ENCODE measurements around the gene CD274.

DNA sequence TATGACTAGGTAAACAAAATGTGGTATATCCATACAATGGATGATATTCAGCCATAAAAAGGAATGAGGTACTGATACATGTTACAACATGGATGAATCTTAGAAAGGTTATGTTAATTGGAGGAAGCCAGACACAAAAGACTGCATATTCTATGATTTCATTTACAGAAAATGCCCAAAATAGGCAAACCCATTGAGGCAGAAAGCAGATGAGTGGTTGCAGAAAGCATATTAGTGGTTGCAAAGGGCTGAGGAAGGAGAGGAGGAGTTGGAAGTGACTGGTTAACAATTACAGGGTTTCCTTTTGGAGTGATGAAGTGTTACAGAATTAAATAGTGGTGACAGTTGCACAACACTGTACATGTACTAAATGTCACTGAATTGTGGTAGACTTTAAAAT, 30.4 kb upstream of the CD274 start:
- TF ChIP-seq, protein P1, sequence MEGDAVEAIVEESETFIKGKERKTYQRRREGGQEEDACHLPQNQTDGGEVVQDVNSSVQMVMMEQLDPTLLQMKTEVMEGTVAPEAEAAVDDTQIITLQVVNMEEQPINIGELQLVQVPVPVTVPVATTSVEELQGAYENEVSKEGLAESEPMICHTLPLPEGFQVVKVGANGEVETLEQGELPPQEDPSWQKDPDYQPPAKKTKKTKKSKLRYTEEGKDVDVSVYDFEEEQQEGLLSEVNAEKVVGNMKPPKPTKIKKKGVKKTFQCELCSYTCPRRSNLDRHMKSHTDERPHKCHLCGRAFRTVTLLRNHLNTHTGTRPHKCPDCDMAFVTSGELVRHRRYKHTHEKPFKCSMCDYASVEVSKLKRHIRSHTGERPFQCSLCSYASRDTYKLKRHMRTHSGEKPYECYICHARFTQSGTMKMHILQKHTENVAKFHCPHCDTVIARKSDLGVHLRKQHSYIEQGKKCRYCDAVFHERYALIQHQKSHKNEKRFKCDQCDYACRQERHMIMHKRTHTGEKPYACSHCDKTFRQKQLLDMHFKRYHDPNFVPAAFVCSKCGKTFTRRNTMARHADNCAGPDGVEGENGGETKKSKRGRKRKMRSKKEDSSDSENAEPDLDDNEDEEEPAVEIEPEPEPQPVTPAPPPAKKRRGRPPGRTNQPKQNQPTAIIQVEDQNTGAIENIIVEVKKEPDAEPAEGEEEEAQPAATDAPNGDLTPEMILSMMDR (conservative IDR thresholded peaks at IDR 0.05; ENCODE audit: low read length), result no peak
- no peak for TF ChIP-seq EZH2phosphoT487 (IDR thresholded peaks at IDR 0.05; ENCODE audit: borderline replicate concordance)
